ENCODE results near the gene TBX1.

The TBX1 gene

DNA sequence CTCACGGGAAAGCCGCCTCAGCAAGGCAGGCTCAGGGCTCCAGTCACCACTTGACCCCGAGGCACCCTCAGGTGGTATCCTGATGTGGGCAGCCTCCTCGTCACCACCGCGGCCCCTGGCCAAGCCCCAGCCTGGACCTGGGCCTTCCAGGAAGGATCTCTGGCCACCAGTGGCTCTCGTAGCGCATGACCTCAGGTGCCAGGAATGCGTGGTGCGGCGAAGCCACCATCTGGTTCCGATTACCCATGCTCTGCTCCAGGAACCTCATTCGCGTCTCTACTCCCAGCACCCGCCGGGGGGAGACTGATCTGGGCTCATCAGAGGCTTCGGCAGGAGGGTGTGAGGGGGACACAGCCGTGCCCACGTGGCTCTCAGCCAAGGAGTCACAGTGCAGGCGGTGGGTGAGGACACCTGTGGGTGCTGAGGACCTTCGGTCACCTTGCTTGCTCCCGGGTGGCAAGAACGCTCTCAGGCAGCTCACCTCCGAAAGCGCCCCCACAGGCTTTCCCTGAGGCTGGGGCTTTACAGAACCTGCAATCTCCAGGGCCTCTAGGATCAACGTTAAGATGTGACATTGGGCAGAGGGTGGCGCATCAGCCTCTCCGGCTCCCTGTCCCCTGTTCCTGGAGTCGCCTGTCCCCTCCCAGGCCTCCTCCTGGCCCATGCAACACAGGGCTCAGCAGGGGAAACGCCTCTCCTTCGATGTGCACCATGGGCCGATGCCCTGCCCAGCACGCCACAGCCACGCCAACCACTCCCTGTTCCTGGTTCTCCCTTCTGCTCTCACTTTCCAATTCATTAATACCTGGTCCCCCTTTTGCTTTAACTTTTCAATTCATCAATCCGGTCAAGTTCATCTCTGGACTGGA is 39.0 kb downstream of the TBX1 start:
- no peak for DNase-seq (ENCODE audit: low read depth in 1 of 2, low spot score in 1 of 2)
- no peak overlapping the region for H3K27ac ChIP-seq (replicated peaks)
- H3K4me3 ChIP-seq (replicated peaks; ENCODE audit: insufficient read depth, low read length) = no peak overlapping the region
- H3K27me3 ChIP-seq (ENCODE audit: insufficient read depth, poor library complexity, severe bottlenecking) = no peaks in the 10 kb centered on the region
- TF ChIP-seq, protein P1, sequence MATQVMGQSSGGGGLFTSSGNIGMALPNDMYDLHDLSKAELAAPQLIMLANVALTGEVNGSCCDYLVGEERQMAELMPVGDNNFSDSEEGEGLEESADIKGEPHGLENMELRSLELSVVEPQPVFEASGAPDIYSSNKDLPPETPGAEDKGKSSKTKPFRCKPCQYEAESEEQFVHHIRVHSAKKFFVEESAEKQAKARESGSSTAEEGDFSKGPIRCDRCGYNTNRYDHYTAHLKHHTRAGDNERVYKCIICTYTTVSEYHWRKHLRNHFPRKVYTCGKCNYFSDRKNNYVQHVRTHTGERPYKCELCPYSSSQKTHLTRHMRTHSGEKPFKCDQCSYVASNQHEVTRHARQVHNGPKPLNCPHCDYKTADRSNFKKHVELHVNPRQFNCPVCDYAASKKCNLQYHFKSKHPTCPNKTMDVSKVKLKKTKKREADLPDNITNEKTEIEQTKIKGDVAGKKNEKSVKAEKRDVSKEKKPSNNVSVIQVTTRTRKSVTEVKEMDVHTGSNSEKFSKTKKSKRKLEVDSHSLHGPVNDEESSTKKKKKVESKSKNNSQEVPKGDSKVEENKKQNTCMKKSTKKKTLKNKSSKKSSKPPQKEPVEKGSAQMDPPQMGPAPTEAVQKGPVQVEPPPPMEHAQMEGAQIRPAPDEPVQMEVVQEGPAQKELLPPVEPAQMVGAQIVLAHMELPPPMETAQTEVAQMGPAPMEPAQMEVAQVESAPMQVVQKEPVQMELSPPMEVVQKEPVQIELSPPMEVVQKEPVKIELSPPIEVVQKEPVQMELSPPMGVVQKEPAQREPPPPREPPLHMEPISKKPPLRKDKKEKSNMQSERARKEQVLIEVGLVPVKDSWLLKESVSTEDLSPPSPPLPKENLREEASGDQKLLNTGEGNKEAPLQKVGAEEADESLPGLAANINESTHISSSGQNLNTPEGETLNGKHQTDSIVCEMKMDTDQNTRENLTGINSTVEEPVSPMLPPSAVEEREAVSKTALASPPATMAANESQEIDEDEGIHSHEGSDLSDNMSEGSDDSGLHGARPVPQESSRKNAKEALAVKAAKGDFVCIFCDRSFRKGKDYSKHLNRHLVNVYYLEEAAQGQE (IDR thresholded peaks at IDR 0.05; ENCODE audit: insufficient replicate concordance, low read depth) = no peak
- TF ChIP-seq GABPA (IDR thresholded peaks at IDR 0.05; ENCODE audit: low read depth) = no peak
- TF ChIP-seq, protein P2, sequence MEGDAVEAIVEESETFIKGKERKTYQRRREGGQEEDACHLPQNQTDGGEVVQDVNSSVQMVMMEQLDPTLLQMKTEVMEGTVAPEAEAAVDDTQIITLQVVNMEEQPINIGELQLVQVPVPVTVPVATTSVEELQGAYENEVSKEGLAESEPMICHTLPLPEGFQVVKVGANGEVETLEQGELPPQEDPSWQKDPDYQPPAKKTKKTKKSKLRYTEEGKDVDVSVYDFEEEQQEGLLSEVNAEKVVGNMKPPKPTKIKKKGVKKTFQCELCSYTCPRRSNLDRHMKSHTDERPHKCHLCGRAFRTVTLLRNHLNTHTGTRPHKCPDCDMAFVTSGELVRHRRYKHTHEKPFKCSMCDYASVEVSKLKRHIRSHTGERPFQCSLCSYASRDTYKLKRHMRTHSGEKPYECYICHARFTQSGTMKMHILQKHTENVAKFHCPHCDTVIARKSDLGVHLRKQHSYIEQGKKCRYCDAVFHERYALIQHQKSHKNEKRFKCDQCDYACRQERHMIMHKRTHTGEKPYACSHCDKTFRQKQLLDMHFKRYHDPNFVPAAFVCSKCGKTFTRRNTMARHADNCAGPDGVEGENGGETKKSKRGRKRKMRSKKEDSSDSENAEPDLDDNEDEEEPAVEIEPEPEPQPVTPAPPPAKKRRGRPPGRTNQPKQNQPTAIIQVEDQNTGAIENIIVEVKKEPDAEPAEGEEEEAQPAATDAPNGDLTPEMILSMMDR (IDR thresholded peaks at IDR 0.05; ENCODE audit: insufficient read depth, low read length) = no peak
- TF ChIP-seq SPI1 (IDR thresholded peaks at IDR 0.05; ENCODE audit: borderline replicate concordance, low read depth) = no peak
- no peak for TF ChIP-seq POLR2AphosphoS5 (IDR thresholded peaks at IDR 0.05; ENCODE audit: low read depth)

DNA sequence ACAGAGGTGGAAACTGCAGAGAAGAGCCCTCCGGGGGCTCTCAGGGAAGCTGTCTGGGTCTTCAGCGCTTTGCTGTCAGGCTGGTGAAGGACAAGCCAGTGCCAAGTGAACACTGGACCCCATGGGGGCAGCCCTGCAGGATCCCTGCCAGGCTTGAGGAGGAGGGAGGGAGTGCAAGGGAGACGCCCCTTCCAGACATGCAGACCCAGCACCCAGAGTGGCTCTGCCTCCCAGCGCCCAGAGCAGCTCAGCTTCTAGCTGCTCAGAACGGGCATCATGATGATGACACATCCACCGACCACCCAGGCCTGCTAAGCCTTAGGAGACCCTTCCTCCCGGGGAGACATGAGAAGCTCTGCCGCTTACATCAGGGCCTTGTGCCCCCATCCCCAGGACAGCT is 39.7 kb downstream of the TBX1 start:
- Histone ChIP-seq H3K27ac (replicated peaks) (no peak overlapping the region), H3K27me3 (ENCODE audit: insufficient read depth, poor library complexity, severe bottlenecking) (no peaks in the 10 kb centered on the region), H3K4me3 (replicated peaks; ENCODE audit: insufficient read depth, low read length) (no peak overlapping the region)
- TF ChIP-seq POLR2AphosphoS5 (IDR thresholded peaks at IDR 0.05; ENCODE audit: low read depth) (no peak), GABPA (IDR thresholded peaks at IDR 0.05; ENCODE audit: low read depth) (no peak), SPI1 (IDR thresholded peaks at IDR 0.05; ENCODE audit: borderline replicate concordance, low read depth) (no peak)
- TF ChIP-seq, protein P2 (IDR thresholded peaks at IDR 0.05; ENCODE audit: insufficient read depth, low read length) = no peak
- TF ChIP-seq, protein P1 (IDR thresholded peaks at IDR 0.05; ENCODE audit: insufficient replicate concordance, low read depth) = no peak
- DNase-seq (ENCODE audit: low read depth in 1 of 2, low spot score in 1 of 2) = no peak

DNA sequence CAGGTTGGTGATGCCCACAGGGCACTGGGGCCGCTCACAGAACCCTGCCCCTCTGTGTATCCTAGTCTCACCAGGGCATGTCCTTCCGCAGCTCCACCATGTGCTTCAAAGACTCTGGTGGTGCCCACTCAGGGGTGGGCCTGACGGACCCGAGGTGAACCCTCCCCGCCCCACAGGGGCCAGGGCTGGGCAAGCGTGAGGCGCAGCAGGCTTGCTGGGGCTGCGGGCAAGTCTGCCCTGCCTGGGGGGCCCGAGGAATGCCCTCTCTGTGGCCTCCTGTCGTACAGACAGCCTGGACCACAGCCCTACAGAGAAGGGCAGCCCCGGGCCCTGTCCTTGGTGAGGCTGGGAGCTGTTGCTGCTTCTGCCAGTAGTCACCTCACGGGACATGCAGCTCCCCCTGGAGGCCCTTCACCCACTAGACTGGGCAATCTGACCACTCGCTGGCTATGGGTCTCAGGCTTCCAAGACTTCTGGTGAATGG is 40.2 kb downstream of the TBX1 start:
- Histone ChIP-seq H3K4me3 (replicated peaks; ENCODE audit: insufficient read depth, low read length) (no peak overlapping the region), H3K27me3 (ENCODE audit: insufficient read depth, poor library complexity, severe bottlenecking) (no peaks in the 10 kb centered on the region), H3K27ac (replicated peaks) (no peak overlapping the region)
- DNase-seq (ENCODE audit: low read depth in 1 of 2, low spot score in 1 of 2) = no peak
- TF ChIP-seq POLR2AphosphoS5 (IDR thresholded peaks at IDR 0.05; ENCODE audit: low read depth) (no peak), GABPA (IDR thresholded peaks at IDR 0.05; ENCODE audit: low read depth) (no peak), SPI1 (IDR thresholded peaks at IDR 0.05; ENCODE audit: borderline replicate concordance, low read depth) (no peak)
- TF ChIP-seq, protein P2 (IDR thresholded peaks at IDR 0.05; ENCODE audit: insufficient read depth, low read length) = no peak
- TF ChIP-seq, protein P1 (IDR thresholded peaks at IDR 0.05; ENCODE audit: insufficient replicate concordance, low read depth) = no peak

All from HL-60 (cell line).